Neutrophil (primary cell): ENCODE measurements around the gene ACSL1.

Source experiments
- H3K27ac ChIP-seq: fragments of 200-600 bp; sonication (generic); 2 replicates; pipeline ENCODE4 v1.5.1; 2016; ENCODE audit warnings: mild to moderate bottlenecking, moderate library complexity
- H3K27me3 ChIP-seq: fragments of 200-600 bp; sonication (generic); 2 replicates; pipeline ENCODE4 v1.6.0; 2016; ENCODE audit warnings: mild to moderate bottlenecking
- H3K36me3 ChIP-seq: fragments of 200-600 bp; sonication (generic); 2 replicates; pipeline ENCODE4 v1.5.1; 2017
- H3K4me1 ChIP-seq, 2 experiments: fragments of 200-600 bp in 1 of 2; sonication (generic) in 1 of 2; 1 replicate in 1 of 2; 2 replicates in 1 of 2; pipeline versions ENCODE4 v1.5.1 to v1.6.1; 2013 to 2016; ENCODE audit warnings: low read depth in 1 of 2, low read length in 1 of 2, mild to moderate bottlenecking in 1 of 2, moderate library complexity in 1 of 2; ENCODE audit not compliant: control insufficient read depth in 1 of 2, insufficient read depth in 1 of 2
- H3K4me3 ChIP-seq, 2 experiments: fragments of 200-600 bp in 1 of 2; sonication (generic) in 1 of 2; 1 replicate in 1 of 2; 2 replicates in 1 of 2; pipeline ENCODE4 v1.5.1; 2013 to 2016; ENCODE audit warnings: low read depth in 1 of 2, low read length in 1 of 2, mild to moderate bottlenecking in 1 of 2, moderate library complexity in 1 of 2
- H3K9me3 ChIP-seq: fragments of 200-600 bp; sonication (generic); 2 replicates; pipeline ENCODE4 v1.5.1; 2016
- TF ChIP-seq, protein P1 (sequence below): fragments of 200-600 bp; sonication (generic); IDR thresholded peaks from 2 replicates; pipeline ENCODE4 v1.5.1; 2016; ENCODE audit warnings: antibody characterized with exemption

Gene ACSL1

DNA sequence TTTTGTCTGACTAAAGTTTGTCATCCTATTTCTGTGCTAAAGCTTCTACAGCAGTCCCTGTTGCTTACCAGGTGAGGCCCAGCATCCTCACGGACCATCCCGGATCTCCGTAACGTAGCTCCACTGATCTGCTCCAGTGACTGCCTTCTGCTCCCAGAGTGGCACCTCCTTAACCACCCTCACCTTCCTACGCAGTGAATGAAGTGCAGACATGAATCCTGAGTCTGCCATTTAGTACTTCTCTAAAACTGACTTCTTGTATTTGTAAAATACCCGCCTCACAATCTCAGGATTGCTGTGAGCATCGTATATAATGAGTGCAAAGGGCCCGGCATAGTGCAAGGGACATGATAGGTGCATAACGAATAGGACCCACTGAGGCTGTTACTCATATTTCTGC lies 27.7 kb upstream of the ACSL1 start:
- H3K9me3 ChIP-seq: no peaks in the 10 kb centered on the region
- H3K36me3 ChIP-seq: no peaks in the 10 kb centered on the region
- peak overlapping the region; percentile 54 to 63 for H3K4me3 ChIP-seq
- no peaks in the 10 kb centered on the region for H3K27me3 ChIP-seq
- H3K4me1 ChIP-seq: peaks cover 98% of the 10 kb centered on the region in 2 experiments
- H3K27ac ChIP-seq: peak overlapping the region; percentile 98
- TF ChIP-seq, protein P1, sequence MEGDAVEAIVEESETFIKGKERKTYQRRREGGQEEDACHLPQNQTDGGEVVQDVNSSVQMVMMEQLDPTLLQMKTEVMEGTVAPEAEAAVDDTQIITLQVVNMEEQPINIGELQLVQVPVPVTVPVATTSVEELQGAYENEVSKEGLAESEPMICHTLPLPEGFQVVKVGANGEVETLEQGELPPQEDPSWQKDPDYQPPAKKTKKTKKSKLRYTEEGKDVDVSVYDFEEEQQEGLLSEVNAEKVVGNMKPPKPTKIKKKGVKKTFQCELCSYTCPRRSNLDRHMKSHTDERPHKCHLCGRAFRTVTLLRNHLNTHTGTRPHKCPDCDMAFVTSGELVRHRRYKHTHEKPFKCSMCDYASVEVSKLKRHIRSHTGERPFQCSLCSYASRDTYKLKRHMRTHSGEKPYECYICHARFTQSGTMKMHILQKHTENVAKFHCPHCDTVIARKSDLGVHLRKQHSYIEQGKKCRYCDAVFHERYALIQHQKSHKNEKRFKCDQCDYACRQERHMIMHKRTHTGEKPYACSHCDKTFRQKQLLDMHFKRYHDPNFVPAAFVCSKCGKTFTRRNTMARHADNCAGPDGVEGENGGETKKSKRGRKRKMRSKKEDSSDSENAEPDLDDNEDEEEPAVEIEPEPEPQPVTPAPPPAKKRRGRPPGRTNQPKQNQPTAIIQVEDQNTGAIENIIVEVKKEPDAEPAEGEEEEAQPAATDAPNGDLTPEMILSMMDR: no peak

DNA sequence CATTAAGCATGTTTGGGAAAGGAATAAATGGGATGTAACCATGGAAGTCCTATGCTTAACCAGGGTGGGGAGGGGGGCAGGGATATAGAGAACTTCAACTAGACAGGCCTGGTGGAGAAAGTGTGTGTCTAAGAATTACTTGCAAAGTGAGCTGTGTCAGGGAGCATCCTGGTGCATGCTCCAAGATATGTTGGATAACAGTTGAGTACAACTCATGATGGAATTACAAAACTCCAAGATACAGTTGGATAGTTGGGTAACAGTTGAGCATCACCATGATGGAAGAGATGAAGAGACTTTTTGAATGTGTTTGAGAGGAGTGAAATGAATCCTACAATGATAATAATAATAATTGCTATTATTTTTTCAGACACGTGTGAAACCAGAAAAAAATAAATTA lies 26.1 kb upstream of the ACSL1 start:
- no peaks in the 10 kb centered on the region for H3K27me3 ChIP-seq
- peak overlapping the region; percentile 98 for H3K27ac ChIP-seq
- TF ChIP-seq, protein P1: no peak
- peaks cover 95 to 98% of the 10 kb centered on the region in 2 experiments for H3K4me1 ChIP-seq
- no peaks in the 10 kb centered on the region for H3K36me3 ChIP-seq
- H3K4me3 ChIP-seq: peak overlapping the region; percentile 54 to 63
- H3K9me3 ChIP-seq: no peaks in the 10 kb centered on the region

DNA sequence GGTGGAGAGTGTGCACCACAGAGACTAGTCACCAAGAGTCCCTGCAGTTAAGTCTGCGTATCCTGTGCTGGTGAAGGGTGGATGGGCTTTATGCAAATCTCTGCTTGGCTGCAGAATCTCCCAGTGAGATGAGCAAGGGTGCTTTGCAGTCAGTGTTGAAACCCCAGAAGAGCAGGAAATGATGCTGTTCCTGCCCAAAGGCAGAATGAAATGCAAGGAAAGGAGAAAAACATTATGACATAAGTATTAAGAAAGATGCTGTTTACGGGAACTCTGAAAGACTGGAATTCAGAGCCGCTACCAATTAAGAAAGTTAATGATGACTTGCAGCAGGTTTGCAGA lies 25.4 kb upstream of the ACSL1 start:
- TF ChIP-seq, protein P1: peak; percentile 39
- H3K9me3 ChIP-seq: no peaks in the 10 kb centered on the region
- H3K4me1 ChIP-seq: peaks cover 88 to 95% of the 10 kb centered on the region in 2 experiments
- H3K36me3 ChIP-seq: no peaks in the 10 kb centered on the region
- H3K27me3 ChIP-seq: no peaks in the 10 kb centered on the region
- H3K4me3 ChIP-seq: peak overlapping the region; percentile 54 to 63
- H3K27ac ChIP-seq: peak overlapping the region; percentile 98

DNA sequence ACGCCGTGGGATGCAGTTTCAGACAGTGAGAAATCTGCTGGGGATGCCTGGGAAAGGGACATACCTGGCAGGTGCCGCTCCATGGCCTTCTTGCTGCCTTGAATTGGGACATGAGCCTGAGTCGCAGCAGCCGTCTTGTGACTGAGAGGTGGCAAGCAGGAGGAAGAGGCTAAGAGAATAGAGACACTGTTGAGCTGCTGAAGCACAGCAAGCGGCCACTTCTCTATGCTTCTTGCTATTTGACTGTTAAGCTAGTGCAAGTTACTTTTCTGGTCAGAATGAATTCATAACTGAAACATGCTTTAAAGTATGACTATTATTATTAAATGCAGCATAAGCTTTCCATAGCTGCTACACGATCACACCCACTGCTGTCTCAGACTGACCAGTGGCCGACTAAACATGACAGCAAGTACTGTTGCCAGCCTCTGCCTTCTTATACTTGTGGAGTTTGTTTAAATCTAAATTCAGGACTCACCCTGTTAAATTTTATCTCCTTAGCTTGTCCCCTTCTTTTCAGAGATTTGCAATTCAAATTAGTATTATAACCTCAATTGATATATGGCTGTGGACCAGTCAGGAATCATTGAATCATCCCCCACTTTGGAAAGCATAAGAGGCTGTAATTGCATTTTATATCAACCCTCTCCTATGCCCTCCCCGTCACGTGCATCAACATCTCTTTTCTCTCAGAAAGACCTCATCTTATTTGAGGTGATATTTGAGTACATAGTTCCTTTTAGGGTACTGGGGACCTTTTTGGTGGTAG lies 24.8 kb upstream of the ACSL1 start:
- Histone ChIP-seq H3K36me3 (no peaks in the 10 kb centered on the region), H3K9me3 (no peaks in the 10 kb centered on the region), H3K27ac (peak overlapping the region; percentile 98), H3K4me1 (peaks cover 83 to 90% of the 10 kb centered on the region in 2 experiments), H3K4me3 (peak overlapping the region; percentile 54 to 63), H3K27me3 (no peaks in the 10 kb centered on the region)
- TF ChIP-seq, protein P1: no peak

DNA sequence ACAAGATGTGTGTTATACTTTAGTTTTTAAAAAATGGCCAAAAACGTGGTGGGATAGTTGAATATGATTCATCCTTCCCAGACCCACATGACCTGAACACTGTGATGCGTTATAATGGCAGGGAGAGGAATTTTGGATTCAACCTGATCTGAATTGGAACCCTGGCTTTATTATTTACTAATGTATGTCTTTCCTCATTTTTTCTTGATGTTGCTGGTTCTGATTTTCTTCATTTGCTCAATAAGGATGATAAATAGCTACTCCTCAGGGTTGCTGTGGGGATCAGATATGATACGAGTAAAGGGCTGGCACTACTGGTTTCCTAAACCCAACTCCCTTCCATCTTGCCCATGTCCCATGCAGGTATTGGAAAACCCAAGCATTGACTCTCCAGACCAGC lies 24.2 kb upstream of the ACSL1 start:
- H3K4me3 ChIP-seq: peak overlapping the region; percentile 54 to 63
- TF ChIP-seq, protein P1: no peak
- H3K36me3 ChIP-seq: no peaks in the 10 kb centered on the region
- no peaks in the 10 kb centered on the region for H3K27me3 ChIP-seq
- no peaks in the 10 kb centered on the region for H3K9me3 ChIP-seq
- H3K27ac ChIP-seq: peak overlapping the region; percentile 98
- peaks cover 77 to 84% of the 10 kb centered on the region in 2 experiments for H3K4me1 ChIP-seq
